Dendritic cell treated with granulocyte-macrophage colony-stimulating factor and Interleukin-4, amounts not matched to agents 40 ng/mL and 50 ng/mL, for 4 days (primary cell): ENCODE data around the gene ALPK3.

Source experiments
- H3K27ac Mint-ChIP-seq: one replicate; pipeline ENCODE4 v1.8.0; 2022; ENCODE audit warnings: mild to moderate bottlenecking, mixed read lengths
- H3K27me3 Mint-ChIP-seq: one replicate; pipeline ENCODE4 v1.8.0; 2022; ENCODE audit warnings: mild to moderate bottlenecking, mixed read lengths
- H3K36me3 Mint-ChIP-seq: one replicate; pipeline ENCODE4 v1.8.0; 2022; ENCODE audit warnings: low read depth, mixed read lengths
- H3K4me1 Mint-ChIP-seq: one replicate; pipeline ENCODE4 v1.8.0; 2022; ENCODE audit warnings: low read depth, mixed read lengths
- H3K4me3 Mint-ChIP-seq: one replicate; pipeline ENCODE4 v1.8.0; 2022; ENCODE audit warnings: mild to moderate bottlenecking, moderate library complexity, mixed read lengths
- H3K9me3 Mint-ChIP-seq: one replicate; pipeline ENCODE4 v1.8.0; 2022; ENCODE audit warnings: mixed read lengths
- intact Hi-C: fragments of 100-400 bp; cut with micrococcal nuclease; formaldehyde crosslinking; loops from one replicate; pipeline ENCODE4 v1.15.0; 2022

ALPK3 gene

GRCh38 chr15:84886211-84886983 lies 69.2 kb downstream of the ALPK3 start:
- Mint-ChIP-seq H3K4me1 (peaks cover 9% of the 10 kb centered on the region), H3K36me3 (no peaks in the 10 kb centered on the region), H3K4me3 (no peak overlapping the region), H3K27me3 (no peaks in the 10 kb centered on the region), H3K9me3 (no peaks in the 10 kb centered on the region), H3K27ac (no peak overlapping the region)
- intact Hi-C loops, result no loop called here

GRCh38 chr15:84886984-84887299 lies 69.8 kb downstream of the ALPK3 start:
- intact Hi-C loops, result no loop called here
- Mint-ChIP-seq H3K27ac (no peak overlapping the region), H3K9me3 (no peaks in the 10 kb centered on the region), H3K36me3 (no peaks in the 10 kb centered on the region), H3K27me3 (no peaks in the 10 kb centered on the region), H3K4me1 (peaks cover 9% of the 10 kb centered on the region), H3K4me3 (no peak overlapping the region)

- H3K27ac Mint-ChIP-seq, result no peak overlapping the region
- intact Hi-C loops, result no loop called here
- H3K36me3 Mint-ChIP-seq, result no peaks in the 10 kb centered on the region
- H3K27me3 Mint-ChIP-seq, result no peaks in the 10 kb centered on the region
- H3K4me3 Mint-ChIP-seq, result no peak overlapping the region
- H3K9me3 Mint-ChIP-seq, result no peaks in the 10 kb centered on the region
- peaks cover 9% of the 10 kb centered on the region for H3K4me1 Mint-ChIP-seq
These were observed 70.8 kb downstream of the ALPK3 start for GRCh38 chr15:84887938-84888337.

GRCh38 chr15:84888639-84889038 lies 71.5 kb downstream of the ALPK3 start:
- H3K27ac Mint-ChIP-seq, result no peak overlapping the region

GRCh38 chr15:84889313-84889990 lies 72.3 kb downstream of the ALPK3 start:
- no peaks in the 10 kb centered on the region for H3K36me3 Mint-ChIP-seq
- intact Hi-C loops, result no loop called here
- H3K4me1 Mint-ChIP-seq, result peaks cover 9% of the 10 kb centered on the region
- H3K9me3 Mint-ChIP-seq, result no peaks in the 10 kb centered on the region
- no peak overlapping the region for H3K27ac Mint-ChIP-seq
- no peak overlapping the region for H3K4me3 Mint-ChIP-seq
- no peaks in the 10 kb centered on the region for H3K27me3 Mint-ChIP-seq

More at GRCh38 chr15:84888639-84889038, 71.5 kb downstream of the ALPK3 start:
- no peaks in the 10 kb centered on the region for H3K36me3 Mint-ChIP-seq
- H3K4me1 Mint-ChIP-seq, result peaks cover 9% of the 10 kb centered on the region
- no peaks in the 10 kb centered on the region for H3K9me3 Mint-ChIP-seq
- intact Hi-C loops, result no loop called here
- H3K27me3 Mint-ChIP-seq, result no peaks in the 10 kb centered on the region
- H3K4me3 Mint-ChIP-seq, result no peak overlapping the region

- no peak overlapping the region for H3K27ac Mint-ChIP-seq
These were observed 73.0 kb downstream of the ALPK3 start for GRCh38 chr15:84889991-84890669.

GRCh38 chr15:84890670-84891162 lies 73.6 kb downstream of the ALPK3 start:
- Mint-ChIP-seq H3K27ac (no peak overlapping the region), H3K4me1 (peaks cover 9% of the 10 kb centered on the region), H3K9me3 (no peaks in the 10 kb centered on the region), H3K36me3 (no peaks in the 10 kb centered on the region), H3K4me3 (no peak overlapping the region), H3K27me3 (no peaks in the 10 kb centered on the region)
- intact Hi-C loops, result no loop called here

More at GRCh38 chr15:84889991-84890669, 73.0 kb downstream of the ALPK3 start:
- H3K9me3 Mint-ChIP-seq, result no peaks in the 10 kb centered on the region
- H3K36me3 Mint-ChIP-seq, result no peaks in the 10 kb centered on the region
- H3K4me3 Mint-ChIP-seq, result no peak overlapping the region
- intact Hi-C loops, result no loop called here
- no peaks in the 10 kb centered on the region for H3K27me3 Mint-ChIP-seq
- H3K4me1 Mint-ChIP-seq, result peaks cover 9% of the 10 kb centered on the region

GRCh38 chr15:84891339-84891738 lies 74.2 kb downstream of the ALPK3 start:
- H3K36me3 Mint-ChIP-seq, result no peaks in the 10 kb centered on the region
- H3K27me3 Mint-ChIP-seq, result no peaks in the 10 kb centered on the region
- H3K9me3 Mint-ChIP-seq, result no peaks in the 10 kb centered on the region
- intact Hi-C loops, result no loop called here
- no peak overlapping the region for H3K4me3 Mint-ChIP-seq
- no peak overlapping the region for H3K27ac Mint-ChIP-seq
- H3K4me1 Mint-ChIP-seq, result peaks cover 9% of the 10 kb centered on the region

- H3K27ac Mint-ChIP-seq, result no peak overlapping the region
- H3K4me3 Mint-ChIP-seq, result no peak overlapping the region
- H3K4me1 Mint-ChIP-seq, result peaks cover 7% of the 10 kb centered on the region
- intact Hi-C loops, result no loop called here
- no peaks in the 10 kb centered on the region for H3K27me3 Mint-ChIP-seq
- H3K9me3 Mint-ChIP-seq, result no peaks in the 10 kb centered on the region
- H3K36me3 Mint-ChIP-seq, result no peaks in the 10 kb centered on the region
These were observed 75.7 kb downstream of the ALPK3 start for GRCh38 chr15:84892786-84893307.

- no peaks in the 10 kb centered on the region for H3K9me3 Mint-ChIP-seq
- H3K4me3 Mint-ChIP-seq, result no peak overlapping the region
- no peaks in the 10 kb centered on the region for H3K27me3 Mint-ChIP-seq
- H3K36me3 Mint-ChIP-seq, result no peaks in the 10 kb centered on the region
- no peak overlapping the region for H3K27ac Mint-ChIP-seq
- intact Hi-C loops, result no loop called here
- H3K4me1 Mint-ChIP-seq, result peaks cover 5% of the 10 kb centered on the region
These were observed 76.5 kb downstream of the ALPK3 start for GRCh38 chr15:84893607-84894006.

- no peak overlapping the region for H3K4me3 Mint-ChIP-seq
- peaks cover under 1% of the 10 kb centered on the region for H3K4me1 Mint-ChIP-seq
- H3K36me3 Mint-ChIP-seq, result no peaks in the 10 kb centered on the region
- peaks cover 1% of the 10 kb centered on the region for H3K27me3 Mint-ChIP-seq
- H3K9me3 Mint-ChIP-seq, result no peaks in the 10 kb centered on the region
- no peak overlapping the region for H3K27ac Mint-ChIP-seq
- intact Hi-C loops, result no loop called here
These were observed 77.7 kb downstream of the ALPK3 start for GRCh38 chr15:84894736-84895425.

GRCh38 chr15:84898761-84899160 lies 81.6 kb downstream of the ALPK3 start:
- H3K27me3 Mint-ChIP-seq, result peaks cover 1% of the 10 kb centered on the region
- H3K27ac Mint-ChIP-seq, result no peak overlapping the region
- no peaks in the 10 kb centered on the region for H3K36me3 Mint-ChIP-seq
- no peaks in the 10 kb centered on the region for H3K4me1 Mint-ChIP-seq
- H3K9me3 Mint-ChIP-seq, result peaks cover 9% of the 10 kb centered on the region
- intact Hi-C loops, result no loop called here
- H3K4me3 Mint-ChIP-seq, result no peak overlapping the region

- H3K27ac Mint-ChIP-seq, result no peak overlapping the region
- no peak overlapping the region for H3K4me3 Mint-ChIP-seq
- intact Hi-C loops, result no loop called here
- no peaks in the 10 kb centered on the region for H3K4me1 Mint-ChIP-seq
- no peaks in the 10 kb centered on the region for H3K36me3 Mint-ChIP-seq
- peaks cover 9% of the 10 kb centered on the region for H3K9me3 Mint-ChIP-seq
- peaks cover 1% of the 10 kb centered on the region for H3K27me3 Mint-ChIP-seq
These were observed 82.6 kb downstream of the ALPK3 start for GRCh38 chr15:84899750-84900149.
